AG09309 (cell line): ENCODE results near the gene RENBP.
A peak's percentile ranks its signal among the peaks of the same experiment; 100 is the strongest.

Experiments
- DNase-seq: peaks from one replicate; pipeline ENCODE4 v3.0.0-alpha.2; 2010; ENCODE audit warnings: low read depth
- H3K4me3 ChIP-seq: 2 replicates; pipeline ENCODE4 v1.5.1; 2011; ENCODE audit warnings: mild to moderate bottlenecking, low read depth, low read length, moderate library complexity; ENCODE audit not compliant: control insufficient read depth
- CTCF ChIP-seq: IDR thresholded peaks from 2 replicates; pipeline ENCODE4 v1.5.1; 2011; ENCODE audit warnings: mild to moderate bottlenecking, low read depth, low read length, inconsistent platforms; ENCODE audit not compliant: insufficient read depth, control insufficient read depth; ENCODE audit errors: missing control alignments

RENBP gene

GRCh38 chrX:153929576-153929975, 14.9 kb downstream of the RENBP start:
- no peak for TF ChIP-seq CTCF
- no peak overlapping the region for H3K4me3 ChIP-seq
- no peak for DNase-seq

DNA sequence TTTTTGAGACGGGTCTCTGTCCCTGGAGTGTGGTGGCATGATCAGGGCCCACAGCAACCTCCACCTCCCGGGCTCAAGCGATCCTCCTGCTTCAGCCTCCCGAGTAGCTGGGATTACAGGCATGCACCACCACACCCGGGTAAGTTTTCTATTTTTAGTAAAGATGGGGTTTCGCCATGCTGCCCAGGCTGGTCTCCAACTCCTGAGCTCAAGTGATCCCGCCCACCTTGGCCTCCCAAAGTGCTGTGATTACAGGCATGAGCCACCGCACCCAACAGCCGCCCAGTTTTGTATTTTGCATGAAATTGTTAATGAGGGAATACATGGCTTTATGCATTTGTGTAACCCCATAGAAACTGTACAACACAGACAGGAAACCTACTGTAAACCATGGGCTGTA, 15.6 kb downstream of the RENBP start:
- TF ChIP-seq CTCF: no peak
- H3K4me3 ChIP-seq: no peak overlapping the region
- no peak for DNase-seq

- peak; percentile 12 for TF ChIP-seq CTCF
- peak; percentile 91 for DNase-seq
- H3K4me3 ChIP-seq: peak overlapping the region; percentile 63
Observed at GRCh38 chrX:153927922-153928760, 16.3 kb downstream of the RENBP start.

- peak overlapping the region; percentile 63 for H3K4me3 ChIP-seq
- no peak for TF ChIP-seq CTCF
- no peak for DNase-seq
Observed at GRCh38 chrX:153927672-153927921, 16.8 kb downstream of the RENBP start.

DNA sequence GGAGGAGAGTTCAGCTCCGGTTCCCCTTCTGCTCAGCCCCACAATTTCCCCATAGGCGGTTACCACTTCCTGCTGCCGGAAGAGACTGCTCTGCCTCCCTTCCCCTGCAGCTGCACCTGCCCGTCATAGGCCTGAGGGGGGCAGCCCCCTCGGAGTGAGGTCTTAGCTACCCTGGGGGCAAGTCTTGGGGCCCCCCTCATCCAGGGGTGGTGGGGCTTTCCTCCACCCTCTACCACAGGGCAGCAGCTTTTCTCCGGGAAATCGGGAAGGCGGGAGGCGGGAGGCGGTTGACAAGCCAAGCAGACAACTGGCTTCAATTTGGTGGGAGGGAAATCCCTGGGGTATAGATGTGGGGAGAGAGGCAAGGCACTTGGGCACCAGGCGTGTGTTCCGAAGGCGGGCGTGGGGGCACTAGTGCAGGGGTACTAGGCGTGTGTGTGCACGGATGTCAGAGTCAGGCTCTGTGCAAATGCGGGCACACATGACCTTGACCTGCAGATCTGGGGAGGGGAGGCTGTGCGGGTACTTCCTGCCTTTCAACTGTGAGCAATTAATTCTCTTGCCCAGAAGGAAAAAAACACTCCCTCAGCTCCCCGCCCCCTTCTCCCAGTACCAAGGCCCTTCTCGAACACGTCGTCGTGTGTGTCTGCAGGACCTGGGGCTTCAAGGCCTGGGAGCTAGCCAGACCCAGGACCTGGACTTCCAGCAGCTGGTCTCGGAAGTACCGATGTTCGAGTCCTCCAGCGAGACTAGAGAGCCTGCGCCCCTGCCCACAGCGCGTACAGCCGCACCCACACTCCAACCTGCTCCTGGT, 17.4 kb downstream of the RENBP start:
- TF ChIP-seq CTCF: no peak
- H3K4me3 ChIP-seq: peak overlapping the region; percentile 63
- no peak for DNase-seq

- no peak overlapping the region for H3K4me3 ChIP-seq
- no peak for DNase-seq
- TF ChIP-seq CTCF: no peak
Observed at GRCh38 chrX:153926552-153926857, 17.9 kb downstream of the RENBP start.
